G401 (cell line): ENCODE data around the gene CD8B. TPM values are rescaled to one million over a fixed set of nuclear protein-coding genes. Genes with fewer than 3 reads are reported as not detected.
A peak's percentile ranks its signal among the peaks of the same experiment; 100 is the strongest.

Experiments
- DNase-seq: peaks from one replicate; pipeline ENCODE4 v3.0.0-alpha.2; 2015; ENCODE audit warnings: low spot score
- in situ Hi-C: cut with HindIII; loops from 2 replicates; pipeline ENCODE4 v1.10.0; 2016; ENCODE audit warnings: low sequenced_read_pairs, mixed read lengths
- total RNA-seq: library from RNA; depleted of rRNA; stranded (reverse); fragments of >200 nt; shearing (Covaris generic); gene quantifications from 2 replicates; pipeline ENCODE4 v1.2.3, GENCODE V29; 2014; rRNA removed

CD8B gene
- total RNA-seq, 1 experiment from 2014 or later = not detected

GRCh38 chr2:86783615-86784339 lies 77.9 kb downstream of the CD8B start:
- no peak for DNase-seq
- in situ Hi-C loops = no loop called here

- in situ Hi-C loops = no loop called here
- no peak for DNase-seq
These were observed 78.9 kb downstream of the CD8B start for GRCh38 chr2:86782748-86783147.

GRCh38 chr2:86781363-86781762 lies 80.3 kb downstream of the CD8B start:
- DNase-seq = no peak
- in situ Hi-C loops = no loop called here

- DNase-seq = no peak
- in situ Hi-C loops = no loop called here
These were observed 81.7 kb downstream of the CD8B start for GRCh38 chr2:86779971-86780370.

- in situ Hi-C loops = no loop called here
- no peak for DNase-seq
These were observed 82.7 kb downstream of the CD8B start for GRCh38 chr2:86778957-86779356.

GRCh38 chr2:86776532-86776931 lies 85.2 kb downstream of the CD8B start:
- no peak for DNase-seq
- in situ Hi-C loops = no loop called here

- in situ Hi-C loops = no loop called here
- DNase-seq = no peak
These were observed 86.3 kb downstream of the CD8B start for GRCh38 chr2:86775338-86775737.

GRCh38 chr2:86774862-86775261 lies 86.8 kb downstream of the CD8B start:
- DNase-seq = no peak
- in situ Hi-C loops = no loop called here

GRCh38 chr2:86772611-86773010 lies 89.1 kb downstream of the CD8B start:
- in situ Hi-C loops = no loop called here
- DNase-seq = no peak

GRCh38 chr2:86770816-86771301 lies 90.8 kb downstream of the CD8B start:
- in situ Hi-C loops = no loop called here
- DNase-seq = no peak

GRCh38 chr2:86769838-86770237 lies 91.8 kb downstream of the CD8B start:
- in situ Hi-C loops = no loop called here
- peak; percentile 67 for DNase-seq

- no peak for DNase-seq
- in situ Hi-C loops = no loop called here
These were observed 93.3 kb downstream of the CD8B start for GRCh38 chr2:86768189-86768949.

Other genes with a start within 250 kb of the CD8B start
- 10.9 and 13.4 TPM in 2 replicates for gene RNF103, start 238.0 kb downstream of the CD8B start, total RNA-seq
- 42.8 and 51.0 TPM in 2 replicates for gene RMND5A, start 141.6 kb downstream of the CD8B start, total RNA-seq
- 0.14 and 0.86 TPM in 2 replicates for gene CD8A, start 71.0 kb downstream of the CD8B start, total RNA-seq
- not detected in 2 replicates for gene RGPD1, start 80.2 kb upstream of the CD8B start, total RNA-seq
- 0.92 and 1.4 TPM in 2 replicates for gene PLGLB1, start 160.0 kb upstream of the CD8B start, total RNA-seq